ENCODE data around the gene RUFY3.

The RUFY3 gene

DNA sequence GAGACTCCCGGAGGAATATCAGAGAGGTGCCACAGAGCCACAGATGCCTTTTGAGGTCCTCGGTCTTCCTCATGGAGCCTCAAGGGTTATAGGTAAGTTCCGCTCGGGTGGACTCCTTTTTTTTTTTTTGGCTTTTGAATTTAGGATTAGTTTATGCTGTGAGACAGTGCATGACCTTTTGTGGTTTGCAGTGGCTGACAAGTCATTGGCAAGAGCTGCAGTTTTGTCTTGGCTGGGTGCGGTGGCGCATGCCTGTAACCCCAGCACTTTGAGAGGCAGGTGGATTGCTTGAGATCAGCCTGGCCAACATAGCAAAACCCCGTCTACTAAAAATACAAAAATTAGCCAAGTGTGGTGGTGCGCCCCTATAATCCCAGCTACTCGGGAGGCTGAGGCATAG, 122.4 kb downstream of the RUFY3 start:
- H3K4me3 ChIP-seq (ENCODE audit: control insufficient read depth, low read depth, low read length) = no peak overlapping the region
- no peak for TF ChIP-seq CTCF (conservative IDR thresholded peaks at IDR 0.05; ENCODE audit: control insufficient read depth, insufficient read depth, low read depth, low read length)
- DNase-seq (ENCODE audit: low read depth) = no peak

- no peak for DNase-seq (ENCODE audit: low read depth)
- H3K4me3 ChIP-seq (ENCODE audit: control insufficient read depth, low read depth, low read length) = no peak overlapping the region
- no peak for TF ChIP-seq CTCF (conservative IDR thresholded peaks at IDR 0.05; ENCODE audit: control insufficient read depth, insufficient read depth, low read depth, low read length)
Observed at GRCh38 chr4:70849291-70849690, 127.5 kb downstream of the RUFY3 start.

- DNase-seq (ENCODE audit: low read depth) = no peak
- TF ChIP-seq CTCF (conservative IDR thresholded peaks at IDR 0.05; ENCODE audit: control insufficient read depth, insufficient read depth, low read depth, low read length) = no peak
- no peak overlapping the region for H3K4me3 ChIP-seq (ENCODE audit: control insufficient read depth, low read depth, low read length)
Observed at GRCh38 chr4:70855464-70855863, 133.7 kb downstream of the RUFY3 start.

Data from fibroblast of mammary gland (primary cell).